GM21786 (cell line): Measurements from ENCODE around the gene TMEFF1.

Source experiments
- ATAC-seq: cut with Tn5 transposase; IDR thresholded peaks from one replicate; pipeline ENCODE4 v1.9.1; 2021; ENCODE audit not compliant: unreplicated experiment

TMEFF1 gene

DNA sequence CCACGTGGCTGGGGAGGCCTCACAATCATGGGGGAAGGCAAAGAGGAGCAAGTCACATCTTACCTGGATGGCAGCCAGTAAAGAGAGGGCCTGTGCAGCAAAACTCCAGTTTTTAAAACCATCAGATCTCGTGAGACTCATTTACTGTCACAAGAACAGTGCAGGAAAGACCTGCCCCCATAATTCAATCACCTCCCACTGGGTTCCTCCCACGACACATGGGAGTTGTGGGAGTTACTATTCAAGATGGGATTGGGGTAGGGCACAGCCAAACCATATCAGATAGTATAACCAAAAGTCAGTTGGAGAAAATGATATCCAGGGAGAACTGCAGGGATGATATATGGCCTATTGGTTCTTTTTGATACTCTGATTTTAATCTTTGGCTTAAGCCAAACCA lies 94.9 kb downstream of the TMEFF1 start:
- ATAC-seq, result no peak

DNA sequence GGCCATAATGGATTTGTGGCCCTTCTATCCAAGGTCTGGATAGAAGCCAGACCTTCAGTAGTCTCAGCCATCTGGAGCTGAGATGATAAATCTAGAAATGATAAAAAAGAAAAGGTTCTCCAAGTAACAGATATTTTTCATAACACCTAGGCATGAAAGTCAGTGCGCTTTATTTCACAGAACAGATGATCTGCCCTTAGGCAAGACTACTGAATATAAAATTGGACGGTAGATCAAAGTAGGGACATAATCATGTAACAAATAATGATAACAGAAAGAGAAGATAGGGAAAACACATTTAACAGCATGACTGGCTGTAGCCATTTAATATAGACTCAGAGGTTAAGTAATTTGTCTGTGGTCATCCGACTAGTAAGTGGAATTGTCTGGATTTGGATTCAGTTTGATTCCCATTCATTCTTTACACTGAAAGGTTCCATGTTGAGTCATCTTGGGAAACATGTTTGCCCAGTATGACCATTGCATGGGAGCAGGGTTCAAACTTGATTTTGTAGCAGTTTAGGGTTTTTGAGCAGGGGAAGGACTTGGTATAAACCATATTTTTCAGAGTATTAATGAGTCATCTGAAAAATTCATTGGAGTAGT lies 100.8 kb downstream of the TMEFF1 start:
- ATAC-seq, result no peak

DNA sequence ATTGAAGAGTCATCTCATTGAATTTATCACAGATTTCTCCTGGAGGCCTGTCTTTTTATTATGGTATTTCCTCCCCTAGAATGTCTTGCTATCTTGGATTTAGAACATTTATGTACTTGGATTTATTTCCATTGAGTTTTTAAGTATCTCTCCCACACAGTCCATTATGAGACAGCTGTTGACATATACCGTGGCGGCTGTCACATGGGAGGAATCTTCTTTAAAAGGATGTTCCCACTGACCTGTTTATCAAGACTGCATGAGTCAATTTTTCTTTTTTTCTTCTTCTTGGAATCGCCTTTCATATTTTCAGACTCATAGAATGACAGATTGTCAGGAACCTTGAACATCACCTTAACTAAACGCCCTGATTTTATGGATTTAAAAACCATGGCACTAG lies 102.1 kb downstream of the TMEFF1 start:
- no peak for ATAC-seq

DNA sequence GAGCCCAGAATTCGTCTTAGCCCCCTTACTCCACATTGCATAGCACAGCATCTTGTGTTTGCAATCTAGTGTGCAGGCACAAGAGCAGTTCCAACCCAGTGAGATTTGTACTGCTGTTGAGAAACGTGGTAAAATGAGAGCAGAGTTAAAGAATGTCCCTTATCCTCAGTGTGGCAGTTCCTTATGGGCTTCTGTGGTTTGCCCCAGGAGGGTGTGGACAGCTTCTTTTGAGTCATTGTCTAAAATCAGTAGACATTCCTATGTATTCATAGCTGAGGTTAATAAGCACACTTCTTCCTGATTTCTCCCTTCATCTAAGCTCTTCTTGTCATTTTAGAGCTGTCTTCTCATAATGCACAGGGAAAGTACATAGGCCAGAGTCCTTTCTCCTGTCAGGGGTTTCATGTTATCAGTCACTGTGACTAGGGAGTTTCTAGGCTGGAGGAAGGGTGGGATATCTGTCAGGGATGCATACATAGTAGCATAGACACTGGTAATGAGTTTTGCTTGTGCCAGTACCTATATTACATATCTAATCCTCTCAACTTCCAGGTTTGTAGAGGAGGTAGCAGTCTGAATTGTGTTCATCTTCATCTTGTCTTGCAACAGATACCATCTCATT lies 102.9 kb downstream of the TMEFF1 start:
- ATAC-seq, result no peak

DNA sequence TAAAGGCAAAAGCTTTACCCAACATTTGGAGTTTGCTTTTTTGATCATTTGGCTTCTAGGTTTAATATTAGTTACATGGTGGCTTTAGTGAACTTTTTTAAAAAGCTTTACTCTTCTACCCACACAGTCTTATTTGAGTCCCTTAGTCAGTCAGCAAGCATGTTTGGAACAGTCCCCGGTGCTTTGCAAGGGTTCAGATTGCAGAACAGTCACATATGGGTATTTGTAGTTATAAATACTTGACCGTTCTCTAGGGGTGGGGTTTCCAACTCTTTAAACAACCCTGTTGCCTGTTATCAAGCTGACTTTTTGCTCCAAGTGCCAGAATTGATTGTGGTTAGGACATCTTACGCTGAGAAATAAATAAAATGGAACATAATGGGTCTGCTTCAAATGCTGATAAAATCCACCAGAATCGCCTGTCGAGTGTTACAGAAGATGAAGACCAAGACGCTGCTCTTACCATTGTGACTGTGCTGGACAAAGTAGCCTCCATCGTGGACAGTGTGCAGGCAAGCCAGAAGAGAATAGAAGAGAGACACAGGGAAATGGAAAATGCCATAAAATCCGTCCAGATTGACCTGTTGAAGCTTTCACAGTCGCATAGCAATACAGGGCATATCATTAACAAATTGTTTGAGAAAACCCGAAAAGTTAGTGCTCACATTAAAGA lies 105.0 kb downstream of the TMEFF1 start, which contains the start of gene CAVIN4:
Gene CAVIN4 (plus strand): TSS at position 304 of the 673 bp plus-strand sequence. CDS start 65 bp downstream, at position 369.
- no peak for ATAC-seq

DNA sequence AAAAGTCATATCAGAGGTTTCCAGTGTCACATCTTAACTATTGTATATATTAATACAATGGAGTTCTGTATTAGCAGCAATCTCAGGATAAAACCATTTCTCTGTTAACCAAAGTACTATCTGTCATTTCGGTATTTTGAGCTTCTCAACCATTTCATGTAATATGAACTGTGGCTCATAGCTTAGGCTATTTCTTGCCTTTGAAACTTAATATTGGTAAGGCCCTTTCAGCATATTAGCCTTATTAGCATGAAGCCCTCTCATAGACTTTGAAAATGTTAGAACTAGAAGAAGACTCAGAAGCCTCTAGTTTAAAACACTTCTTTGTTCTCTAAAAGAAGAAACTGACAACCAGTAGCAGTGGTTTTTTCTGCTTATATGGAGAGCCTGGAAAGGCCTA lies 105.7 kb downstream of the TMEFF1 start:
- ATAC-seq, result no peak

DNA sequence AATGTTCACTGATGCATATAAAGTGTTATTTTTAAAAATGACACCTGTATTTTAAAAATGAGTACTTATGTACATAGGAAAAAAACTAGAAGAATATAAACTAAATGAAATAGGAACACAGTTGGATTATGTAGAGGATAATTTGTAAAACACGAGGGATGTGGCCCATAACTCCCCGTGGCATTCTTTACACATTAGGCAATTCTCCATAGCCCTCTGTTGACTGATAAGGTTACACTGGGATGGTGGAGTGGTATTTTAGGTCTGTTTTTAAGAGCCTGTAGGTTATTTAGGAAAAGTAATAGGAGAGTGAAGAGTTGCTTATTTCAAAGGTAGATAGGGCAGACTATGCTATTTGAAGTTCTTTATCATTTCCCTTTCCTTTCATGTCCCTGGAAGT lies 106.7 kb downstream of the TMEFF1 start:
- ATAC-seq, result no peak

DNA sequence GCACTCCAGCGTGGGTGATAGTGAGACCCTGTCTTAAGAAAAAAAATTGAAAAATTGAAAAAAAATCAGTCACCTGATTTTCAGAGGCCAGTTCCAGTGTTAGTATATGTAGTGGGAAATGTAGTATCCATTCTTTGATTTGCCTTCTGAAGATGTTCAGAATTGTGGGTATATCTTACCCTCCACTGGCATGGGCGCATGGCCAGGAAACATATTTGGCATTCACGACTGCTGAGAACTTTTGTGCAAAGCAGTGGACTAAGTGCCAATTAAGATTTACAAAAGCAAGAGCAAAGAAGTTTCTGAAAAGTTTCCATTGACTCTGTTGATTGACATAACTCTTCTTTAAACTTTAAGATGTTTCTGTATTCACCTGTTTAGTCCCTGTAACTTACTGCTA lies 107.3 kb downstream of the TMEFF1 start:
- ATAC-seq, result no peak

DNA sequence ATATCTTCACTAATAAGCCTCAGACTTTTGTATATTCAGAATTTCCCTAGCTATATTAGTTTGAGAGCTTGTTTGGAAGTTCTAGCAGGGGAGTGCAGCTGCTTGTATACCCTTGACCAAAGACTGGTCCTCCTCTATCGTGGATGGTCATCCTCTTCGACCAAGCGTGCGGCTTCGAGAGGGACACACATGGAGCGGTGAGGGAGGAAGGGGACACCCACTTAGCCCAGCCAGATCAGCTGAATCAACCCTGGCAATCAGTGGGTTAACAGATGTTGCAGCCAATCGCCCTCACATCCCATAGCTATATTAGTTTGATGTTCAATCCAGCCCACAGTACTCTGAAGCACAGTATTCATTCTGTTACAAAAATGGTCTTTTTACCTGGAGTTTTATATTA lies 108.1 kb downstream of the TMEFF1 start:
- no peak for ATAC-seq

DNA sequence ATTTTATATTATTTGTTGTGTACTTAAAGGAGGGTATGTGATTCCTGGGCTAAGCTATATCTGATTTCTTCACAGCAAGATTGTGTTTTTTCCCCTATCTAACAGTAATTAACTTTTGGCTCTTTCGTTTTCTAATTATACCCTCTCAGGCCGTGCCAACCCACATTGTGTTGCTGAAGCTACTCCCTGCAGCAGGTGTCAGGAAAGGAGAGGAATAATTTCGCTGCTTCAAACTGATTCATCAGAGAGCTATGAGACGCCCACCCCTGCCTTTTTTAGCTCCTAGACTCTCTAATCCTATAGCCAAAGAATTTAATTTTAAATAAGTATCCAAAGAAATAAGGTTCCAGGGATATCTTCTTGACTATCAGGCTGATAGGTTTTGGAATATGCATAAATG lies 108.7 kb downstream of the TMEFF1 start:
- no peak for ATAC-seq

DNA sequence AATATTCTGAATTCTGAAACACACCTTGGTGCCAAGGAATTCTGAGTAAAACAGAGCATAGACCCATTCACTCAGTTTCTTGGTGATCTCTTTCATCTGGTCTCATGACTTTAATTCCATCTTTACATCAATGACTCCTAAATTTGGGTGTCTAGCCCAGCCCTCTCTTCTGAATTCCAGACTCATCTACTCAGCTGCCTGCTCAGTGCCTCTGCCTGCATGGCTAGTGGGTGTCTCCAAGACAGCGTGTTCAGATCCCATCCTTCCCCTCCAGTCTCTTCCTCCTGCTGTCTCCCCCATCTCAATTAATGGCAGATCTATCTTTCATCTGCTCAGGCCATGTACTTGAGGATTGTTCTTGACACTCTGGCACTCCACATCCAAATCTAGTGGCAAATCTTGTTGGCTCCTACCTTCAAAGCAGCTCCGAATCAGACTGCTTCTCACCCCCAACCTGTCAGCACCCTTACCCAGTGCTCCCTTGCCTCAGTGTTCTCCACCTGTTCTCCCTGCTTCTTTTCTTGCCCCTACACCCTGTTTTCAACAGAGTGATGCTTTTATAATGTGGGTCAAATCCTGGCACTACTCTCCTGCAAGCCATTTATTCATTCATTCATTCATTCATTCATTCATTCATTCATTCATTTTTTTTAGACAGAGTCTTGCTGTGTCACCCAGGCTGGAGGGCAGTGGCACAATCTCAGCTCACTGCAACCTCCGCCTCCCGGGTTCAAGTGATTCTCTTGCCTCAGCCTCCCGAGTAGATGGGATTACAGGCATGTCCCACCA lies 110.3 kb downstream of the TMEFF1 start:
- ATAC-seq, result no peak

DNA sequence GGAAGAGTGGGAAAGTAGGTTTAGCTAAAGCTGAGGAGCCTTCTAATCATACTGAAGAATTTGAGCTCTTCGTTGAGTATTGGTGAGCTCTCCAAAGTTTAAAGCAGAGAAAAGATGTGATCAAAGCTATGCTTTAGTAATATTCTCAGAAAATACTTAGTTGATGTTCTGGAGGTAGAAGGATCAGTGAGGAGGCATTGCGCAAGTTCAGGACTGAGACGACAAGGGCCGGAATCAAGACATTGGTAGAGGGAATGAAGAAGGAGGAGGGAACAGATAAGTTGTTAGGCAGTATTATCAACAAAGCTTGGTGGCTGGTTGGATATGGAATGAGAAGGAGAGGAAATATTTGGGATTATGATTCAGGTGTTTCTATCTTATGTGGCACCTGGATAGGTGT lies 112.0 kb downstream of the TMEFF1 start:
- ATAC-seq, result no peak

DNA sequence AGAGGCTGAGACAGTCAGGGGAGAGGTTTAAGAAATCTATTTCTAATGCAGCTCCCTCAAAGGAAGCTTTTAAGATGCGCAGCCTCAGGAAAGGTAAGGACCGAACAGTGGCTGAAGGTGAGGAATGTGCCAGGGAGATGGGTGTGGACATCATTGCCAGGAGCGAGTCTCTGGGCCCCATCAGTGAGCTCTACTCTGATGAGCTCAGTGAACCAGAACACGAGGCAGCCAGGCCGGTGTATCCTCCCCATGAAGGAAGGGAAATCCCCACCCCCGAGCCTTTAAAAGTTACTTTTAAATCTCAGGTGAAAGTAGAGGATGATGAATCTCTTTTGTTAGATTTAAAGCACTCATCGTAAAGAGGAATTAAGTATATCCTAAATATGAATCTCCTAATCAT lies 113.1 kb downstream of the TMEFF1 start:
- ATAC-seq, result no peak

DNA sequence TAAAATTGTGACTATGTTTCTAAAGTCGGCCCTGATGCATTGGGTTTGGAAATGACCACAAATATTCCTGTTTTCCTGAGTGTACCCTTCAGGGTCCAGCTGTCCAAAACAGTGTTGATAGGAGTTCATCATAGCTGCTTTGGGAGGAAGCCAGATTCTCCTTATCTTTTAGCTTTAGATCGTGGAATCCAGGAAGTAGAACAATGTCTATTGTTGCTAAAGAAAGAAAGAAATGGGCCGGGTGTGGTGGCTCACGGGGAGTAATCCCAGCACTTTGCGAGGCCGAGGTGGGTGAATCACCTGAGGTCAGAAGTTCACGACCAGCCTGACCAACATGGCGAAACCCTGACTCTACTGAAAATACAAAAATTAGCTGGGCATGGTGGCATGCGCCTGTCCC lies 114.4 kb downstream of the TMEFF1 start:
- no peak for ATAC-seq

DNA sequence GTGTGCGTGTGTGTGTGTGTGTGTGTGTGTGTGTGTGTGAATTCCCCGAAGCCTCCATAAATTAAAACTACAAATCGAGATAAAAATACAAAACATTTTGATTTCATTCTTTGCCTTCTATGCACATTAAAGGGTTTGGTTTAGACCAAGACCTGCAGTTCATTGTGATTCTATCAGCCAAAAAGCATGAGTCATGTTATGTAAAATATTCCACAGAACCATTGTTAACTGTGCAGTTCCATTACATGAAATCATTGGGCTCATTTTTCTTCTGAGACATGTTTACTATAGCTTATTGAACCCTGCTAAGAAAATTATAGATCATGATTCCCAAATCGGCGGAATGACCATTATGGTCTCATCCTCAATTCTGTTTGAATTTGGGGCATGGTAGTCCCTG lies 116.6 kb downstream of the TMEFF1 start:
- ATAC-seq, result no peak

DNA sequence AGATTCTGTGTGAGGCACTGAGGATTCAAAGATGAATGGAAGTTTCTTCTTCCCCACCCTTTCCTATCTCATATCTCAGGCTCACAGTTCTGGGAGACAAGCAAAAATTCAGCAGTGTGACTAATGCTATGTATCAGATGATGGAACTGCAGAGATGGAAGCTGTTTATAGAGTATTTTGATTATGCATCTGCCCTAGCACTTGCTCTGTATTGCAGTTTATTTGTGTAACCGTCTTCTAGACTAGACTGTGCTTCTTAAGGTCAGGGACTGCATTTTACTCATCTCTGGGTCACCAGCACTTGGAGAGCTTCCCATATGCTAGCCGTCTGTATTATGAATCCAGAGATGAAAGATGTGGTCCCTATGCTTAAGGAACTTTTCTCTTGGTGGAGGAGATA lies 117.5 kb downstream of the TMEFF1 start:
- ATAC-seq, result no peak

DNA sequence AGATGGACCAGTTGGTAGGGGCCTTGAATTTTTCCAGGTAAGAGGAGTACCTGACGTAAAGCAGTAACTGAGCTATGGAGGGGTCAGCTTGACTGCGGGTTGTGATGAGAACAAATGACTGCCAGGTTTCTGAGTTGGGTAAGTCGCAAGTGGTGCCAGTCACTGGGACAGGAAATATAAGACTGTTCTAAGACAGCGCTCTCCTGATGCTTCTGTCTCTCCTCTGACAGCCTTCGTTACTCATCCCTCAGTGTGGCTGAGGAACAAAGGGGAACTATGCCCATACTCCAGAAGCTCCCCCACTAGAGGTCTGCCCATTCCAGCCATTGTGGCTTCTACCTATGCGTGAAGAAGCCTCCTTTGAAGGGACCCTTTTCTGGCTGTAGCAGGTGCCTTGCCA lies 118.2 kb downstream of the TMEFF1 start:
- no peak for ATAC-seq

DNA sequence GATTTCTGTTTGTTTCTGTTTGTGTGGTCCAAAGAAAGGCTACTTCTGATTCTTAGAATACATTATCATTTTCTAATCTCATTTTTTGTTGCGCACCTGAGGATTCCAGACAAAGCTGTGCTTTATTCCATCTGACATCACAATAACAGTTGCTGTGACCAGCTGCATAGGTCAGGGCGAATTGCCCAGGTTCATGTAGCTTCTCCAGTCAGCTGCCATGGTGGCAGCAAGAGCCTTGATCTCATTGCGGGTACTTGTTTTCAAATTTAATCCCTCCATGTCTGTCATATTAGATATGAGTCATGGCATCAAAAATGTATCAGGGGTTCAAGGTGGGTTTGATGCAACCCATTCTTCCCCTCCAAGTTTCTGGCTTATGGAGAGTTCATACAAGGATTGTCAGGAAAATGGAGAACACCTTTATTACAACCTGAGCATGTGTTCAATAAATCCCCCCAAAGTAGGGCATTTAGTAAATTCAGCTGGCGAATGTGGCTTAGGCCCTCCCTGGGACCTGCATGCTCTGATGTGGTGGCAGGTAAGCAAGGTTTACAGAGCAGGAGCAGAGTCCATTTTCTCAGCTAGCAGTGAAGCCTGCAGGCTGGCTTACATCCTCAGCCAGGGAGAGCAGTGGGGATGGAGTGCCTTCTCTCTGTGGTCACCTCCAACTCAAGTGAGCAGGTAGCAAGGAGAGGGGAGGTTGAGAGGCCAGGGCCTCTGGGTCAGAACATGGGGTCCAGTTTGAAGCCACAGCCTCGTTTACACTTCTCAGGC lies 118.9 kb downstream of the TMEFF1 start:
- no peak for ATAC-seq

DNA sequence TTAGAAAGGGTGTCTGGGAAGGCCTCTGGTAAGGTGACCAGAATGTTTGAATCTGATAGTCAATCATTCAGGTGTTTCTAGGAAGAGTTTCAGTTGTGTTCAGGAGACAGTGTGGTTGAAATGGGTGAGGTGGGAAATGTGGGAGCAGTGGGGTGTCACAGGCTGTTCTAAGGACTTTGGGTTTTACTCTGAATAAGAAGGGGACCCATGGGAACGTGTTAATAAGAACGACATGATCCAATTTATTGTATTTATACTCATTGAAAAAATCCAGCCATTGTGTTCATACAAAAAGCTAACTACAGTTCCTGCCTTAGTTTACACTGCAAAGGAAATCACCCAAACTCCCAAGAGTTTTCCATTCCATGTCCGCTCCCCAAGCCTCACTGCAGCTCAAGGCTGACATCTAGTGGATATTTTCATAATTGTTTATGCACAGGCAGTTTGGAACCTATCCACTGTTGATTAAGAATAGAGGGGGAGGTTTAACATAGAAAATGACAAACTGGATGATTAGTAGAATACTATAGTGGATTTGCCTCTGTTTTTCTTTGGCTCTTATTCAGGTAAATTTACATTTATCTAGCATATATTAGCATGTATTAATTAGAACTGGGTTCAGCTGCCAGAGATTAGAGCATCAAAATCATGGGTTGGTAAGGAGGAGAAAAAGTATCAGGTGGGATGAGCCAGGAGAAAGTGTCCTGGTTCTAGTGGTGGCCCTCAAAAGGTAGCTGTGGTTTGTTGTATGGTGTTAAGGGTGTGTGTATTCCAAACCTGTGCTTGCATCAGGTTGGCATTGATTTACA lies 122.6 kb downstream of the TMEFF1 start:
- peak; percentile 54 for ATAC-seq

DNA sequence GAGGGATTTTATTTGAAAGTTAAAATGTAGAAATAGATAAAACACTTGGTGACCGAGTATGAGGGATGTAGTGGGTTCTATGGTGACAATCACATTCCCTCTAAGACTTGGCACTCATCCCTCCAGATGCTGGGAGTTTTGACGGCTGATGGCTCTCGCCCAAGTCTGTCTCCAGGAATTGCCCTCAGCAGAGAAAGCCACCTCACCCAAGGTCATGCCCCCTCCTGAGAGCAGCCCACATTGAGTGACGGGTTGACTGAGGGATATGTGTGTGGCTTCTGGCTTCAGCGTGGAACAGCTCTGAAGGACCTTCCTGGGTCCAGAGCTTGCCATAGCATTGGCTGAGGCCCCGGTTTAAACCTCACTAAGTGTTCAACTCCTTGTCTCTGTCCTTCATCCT lies 124.3 kb downstream of the TMEFF1 start:
- no peak for ATAC-seq
